Activated CD4-positive, alpha-beta T cell treated with anti-CD3 and anti-CD28 coated beads for 24 hours (primary cell): Measurements from ENCODE around the gene CYP4V2.
"Not testable (repeated sequence)": the region's sequence is repeated elsewhere in the genome, so short reads cannot be mapped to it uniquely, and the experiment has no call there.

Experiments used
- DNase-seq, 2 donors: peaks; one replicate each; pipeline ENCODE4 v3.0.0-alpha.2; 2020; ENCODE audit warnings: low read depth in 2 of 2

The CYP4V2 gene

DNA sequence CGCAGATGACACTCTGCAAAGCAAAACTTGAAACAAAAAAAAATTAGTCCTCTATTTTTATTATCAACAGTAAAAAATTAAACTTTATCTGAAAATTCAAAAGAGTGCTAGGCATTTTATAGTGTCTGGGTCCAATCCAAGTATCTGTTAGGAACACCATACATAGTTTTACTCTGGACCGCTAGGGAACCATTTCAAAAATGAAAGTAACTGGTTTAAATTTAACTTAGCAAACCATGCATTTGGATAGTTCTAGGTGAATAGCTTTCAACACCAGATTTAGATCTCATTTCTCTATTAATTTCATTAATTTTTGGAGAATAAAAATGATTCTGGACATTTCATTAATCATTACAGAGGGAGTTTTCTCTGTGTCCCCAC, 37.1 kb downstream of the CYP4V2 start:
- no peak for DNase-seq

DNA sequence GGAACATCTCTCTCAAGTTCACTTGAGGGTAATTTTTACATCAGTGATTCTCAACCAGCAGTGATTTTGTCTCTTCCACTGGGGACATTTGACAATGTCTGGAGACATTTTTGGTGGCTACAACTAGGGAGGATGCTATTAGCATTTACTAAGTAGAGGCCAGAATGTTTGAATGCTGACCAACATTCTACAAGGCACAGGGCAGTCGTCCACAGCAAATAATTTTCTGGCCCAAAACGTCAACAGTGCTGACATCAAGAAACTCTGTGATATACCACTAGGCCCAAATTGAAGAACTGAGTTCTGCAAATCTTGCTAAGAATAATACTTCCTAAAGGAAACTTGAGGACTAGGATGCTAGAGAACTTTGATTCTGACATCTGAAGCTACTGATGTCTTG, 43.0 kb downstream of the CYP4V2 start:
- DNase-seq: no peak

DNA sequence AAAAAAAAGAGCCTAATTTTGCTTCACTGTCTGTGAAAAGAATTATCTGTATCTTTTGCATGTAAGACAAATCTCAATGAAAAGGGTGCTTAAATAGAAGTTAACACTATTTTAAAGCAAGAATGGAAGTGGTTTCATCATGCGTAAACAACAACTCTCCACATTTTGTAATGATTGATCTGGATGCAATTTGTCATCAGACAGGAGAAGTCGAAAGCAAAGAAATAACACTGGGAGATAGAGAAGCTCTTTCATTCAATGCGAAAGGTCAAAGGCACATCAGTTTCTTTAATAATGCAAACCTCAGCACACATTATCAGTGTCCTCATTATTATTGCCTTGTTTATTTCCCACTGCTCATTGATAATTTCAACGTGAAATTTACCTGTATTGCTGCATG, 44.8 kb downstream of the CYP4V2 start:
- DNase-seq: no peak

DNA sequence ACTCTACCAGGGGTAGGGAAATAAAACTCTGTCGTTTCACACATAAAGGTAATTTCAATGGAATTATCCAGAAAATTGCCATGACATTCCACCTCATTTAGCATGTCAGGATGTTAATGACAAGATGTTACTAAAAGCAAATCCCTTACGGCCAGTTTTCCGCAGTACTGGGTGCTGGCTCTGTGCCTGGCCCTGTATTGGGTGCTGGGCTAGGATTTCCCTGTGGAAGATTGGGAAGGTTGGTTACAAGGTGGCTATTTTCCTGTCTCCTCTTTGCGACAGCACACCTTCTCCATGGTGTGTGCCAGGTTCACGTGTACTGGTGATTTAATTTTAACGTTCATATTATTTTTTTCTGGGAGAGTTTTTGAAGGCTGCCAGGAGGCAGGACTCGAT, 49.1 kb downstream of the CYP4V2 start:
- no peak for DNase-seq

DNA sequence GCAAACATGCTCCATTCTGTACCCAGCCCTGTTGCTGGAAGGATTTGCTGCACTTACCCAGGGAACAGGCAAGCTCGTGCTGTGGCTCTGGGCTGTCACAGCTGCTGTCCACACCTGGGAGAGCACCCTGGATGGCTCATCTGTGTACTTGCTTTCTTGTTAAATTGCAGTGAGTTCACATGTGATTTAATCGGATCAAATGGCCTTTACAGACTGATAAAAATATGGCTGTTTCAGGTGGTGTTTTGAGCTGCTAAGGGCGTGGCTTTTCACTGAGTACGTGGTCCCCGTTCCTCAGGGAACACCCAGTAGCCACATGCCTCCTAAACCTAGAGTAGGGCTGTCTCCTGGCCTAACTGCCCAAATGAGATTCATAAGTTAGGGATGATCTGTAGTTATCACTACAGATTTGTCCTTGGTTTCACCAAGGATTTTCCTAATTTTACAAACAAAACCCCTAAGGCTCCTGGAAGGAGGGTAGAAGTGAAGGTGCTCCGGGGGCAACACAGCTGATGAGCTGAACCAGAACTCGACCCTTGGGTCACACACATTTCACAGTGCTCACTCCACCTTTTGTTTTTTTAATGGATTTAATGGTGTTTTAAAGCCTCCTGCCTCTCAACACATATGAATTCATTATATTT, 49.6 kb downstream of the CYP4V2 start:
- no peak for DNase-seq

DNA sequence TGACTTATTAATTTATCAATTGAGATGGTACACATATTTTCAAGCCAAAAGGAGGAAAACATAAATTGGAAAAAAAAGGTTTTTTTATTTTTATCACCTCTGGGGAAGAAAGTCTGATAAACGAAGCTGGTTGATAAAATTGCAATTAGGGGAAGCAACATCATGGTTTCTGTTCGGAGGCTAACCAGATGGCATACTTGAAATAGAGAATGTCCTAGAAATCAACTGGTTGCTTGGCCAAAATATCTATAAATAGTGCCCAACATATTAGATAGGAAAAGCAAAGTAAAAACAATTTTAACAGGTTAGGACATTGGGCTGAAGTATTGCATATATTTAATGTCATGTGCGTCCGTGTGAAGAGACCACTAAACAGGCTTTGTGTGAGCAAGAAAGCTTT, 50.2 kb downstream of the CYP4V2 start:
- no peak for DNase-seq

DNA sequence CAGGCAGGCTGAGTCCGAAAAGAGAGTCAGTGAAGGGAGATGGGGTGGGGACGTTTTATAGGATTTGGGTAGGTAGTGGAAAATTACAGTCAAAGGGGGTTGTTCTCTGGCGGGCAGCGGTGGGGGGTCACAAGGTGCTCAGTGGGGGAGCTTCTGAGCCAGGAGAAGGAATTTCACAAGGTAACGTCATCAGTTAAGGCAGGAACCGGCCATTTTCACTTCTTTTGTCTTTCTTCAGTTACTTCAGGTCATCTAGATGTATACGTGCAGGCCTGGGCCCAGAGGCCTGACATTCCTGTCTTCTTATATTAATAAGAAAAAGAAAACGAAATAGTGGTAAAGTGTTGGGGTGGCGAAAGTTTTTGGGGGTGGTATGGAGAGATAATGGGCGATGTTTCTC, 50.7 kb downstream of the CYP4V2 start:
- DNase-seq: not testable (repeated sequence)

DNA sequence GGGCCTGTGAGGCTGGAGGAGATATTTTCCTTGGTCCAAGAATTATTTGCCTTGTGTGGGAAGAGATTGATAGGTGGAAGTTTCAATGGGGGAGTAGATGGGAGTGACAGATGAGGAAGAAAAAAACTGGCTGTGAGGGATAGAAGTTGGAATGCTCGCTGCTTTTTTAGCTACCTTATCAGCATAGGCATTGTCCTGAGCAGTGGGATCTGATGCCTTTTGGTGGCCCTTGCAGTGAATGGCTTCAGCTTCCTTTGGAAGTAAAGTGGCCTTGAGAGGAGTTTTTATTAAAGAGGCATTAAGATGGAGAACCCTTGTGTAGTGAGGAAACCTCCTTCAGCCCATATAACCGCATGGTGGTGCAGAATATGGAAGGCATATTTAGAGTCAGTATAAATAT, 52.0 kb downstream of the CYP4V2 start:
- no peak for DNase-seq

DNA sequence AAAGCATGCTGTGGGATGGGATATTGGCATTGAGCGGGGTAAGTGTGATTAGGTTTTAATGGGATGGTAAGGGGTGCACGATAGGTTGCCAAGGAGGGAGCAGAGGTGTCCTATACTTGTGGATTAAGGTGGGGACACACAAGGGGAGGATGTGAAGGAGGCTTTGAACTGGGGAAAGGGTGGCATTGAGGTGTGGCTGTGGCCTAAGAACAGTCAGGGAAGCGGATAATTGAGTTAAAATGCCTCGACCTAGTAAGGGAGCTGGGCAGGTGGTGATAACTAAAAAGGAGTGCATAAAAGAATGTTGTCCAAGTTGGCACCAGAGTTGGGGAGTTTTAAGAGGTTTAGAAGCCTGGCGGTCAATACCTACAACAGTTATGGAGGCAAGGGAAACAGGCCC, 53.5 kb downstream of the CYP4V2 start:
- DNase-seq: no peak

DNA sequence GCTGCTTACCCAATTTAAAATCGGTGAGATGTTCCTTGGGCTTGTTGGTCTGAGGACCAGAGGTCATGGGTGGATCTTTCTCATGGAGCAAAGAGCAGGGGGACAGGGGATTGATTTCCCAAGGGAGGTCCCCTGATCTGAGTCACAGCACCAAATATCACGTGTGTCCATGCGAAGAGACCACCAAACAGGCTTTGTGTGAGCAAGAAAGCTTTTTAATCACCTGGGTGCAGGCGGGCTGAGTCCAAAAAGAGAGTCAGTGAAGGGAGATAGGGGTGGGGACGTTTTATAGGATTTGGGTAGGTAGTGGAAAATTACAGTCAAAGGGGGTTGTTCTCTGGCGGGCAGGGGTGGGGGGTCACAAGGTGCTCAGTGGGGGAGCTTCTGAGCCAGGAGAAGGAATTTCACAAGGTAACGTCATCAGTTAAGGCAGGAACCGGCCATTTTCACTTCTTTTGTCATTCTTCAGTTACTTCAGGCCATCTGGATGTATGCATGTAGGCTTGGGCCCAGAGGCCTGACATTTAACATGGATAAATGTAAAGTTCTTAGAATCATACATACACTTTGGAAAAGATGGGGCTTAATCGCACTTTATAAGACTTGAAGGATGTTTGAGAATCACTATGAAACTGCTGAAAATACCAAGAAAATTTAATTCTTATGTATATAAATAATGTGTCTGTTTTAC, 55.8 kb downstream of the CYP4V2 start:
- not testable (repeated sequence) for DNase-seq

DNA sequence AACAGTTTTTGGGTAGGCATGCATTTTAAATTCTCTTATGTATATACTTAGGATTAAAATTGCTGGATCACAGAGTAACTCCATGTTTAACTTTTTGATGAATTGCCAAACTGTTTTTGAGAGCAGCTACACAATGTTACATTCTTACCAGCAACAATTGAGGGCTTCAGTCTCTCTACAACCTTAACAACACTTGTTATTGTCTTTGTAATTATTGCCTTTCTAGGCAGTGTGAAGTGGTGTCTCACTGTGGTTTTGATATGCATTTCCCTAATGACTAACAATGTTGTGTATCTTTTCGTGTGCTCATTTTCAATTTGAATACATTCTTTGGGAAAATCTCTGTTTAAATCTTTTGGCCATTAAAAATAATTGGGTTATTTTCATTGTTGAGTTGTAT, 57.3 kb downstream of the CYP4V2 start:
- no peak for DNase-seq

DNA sequence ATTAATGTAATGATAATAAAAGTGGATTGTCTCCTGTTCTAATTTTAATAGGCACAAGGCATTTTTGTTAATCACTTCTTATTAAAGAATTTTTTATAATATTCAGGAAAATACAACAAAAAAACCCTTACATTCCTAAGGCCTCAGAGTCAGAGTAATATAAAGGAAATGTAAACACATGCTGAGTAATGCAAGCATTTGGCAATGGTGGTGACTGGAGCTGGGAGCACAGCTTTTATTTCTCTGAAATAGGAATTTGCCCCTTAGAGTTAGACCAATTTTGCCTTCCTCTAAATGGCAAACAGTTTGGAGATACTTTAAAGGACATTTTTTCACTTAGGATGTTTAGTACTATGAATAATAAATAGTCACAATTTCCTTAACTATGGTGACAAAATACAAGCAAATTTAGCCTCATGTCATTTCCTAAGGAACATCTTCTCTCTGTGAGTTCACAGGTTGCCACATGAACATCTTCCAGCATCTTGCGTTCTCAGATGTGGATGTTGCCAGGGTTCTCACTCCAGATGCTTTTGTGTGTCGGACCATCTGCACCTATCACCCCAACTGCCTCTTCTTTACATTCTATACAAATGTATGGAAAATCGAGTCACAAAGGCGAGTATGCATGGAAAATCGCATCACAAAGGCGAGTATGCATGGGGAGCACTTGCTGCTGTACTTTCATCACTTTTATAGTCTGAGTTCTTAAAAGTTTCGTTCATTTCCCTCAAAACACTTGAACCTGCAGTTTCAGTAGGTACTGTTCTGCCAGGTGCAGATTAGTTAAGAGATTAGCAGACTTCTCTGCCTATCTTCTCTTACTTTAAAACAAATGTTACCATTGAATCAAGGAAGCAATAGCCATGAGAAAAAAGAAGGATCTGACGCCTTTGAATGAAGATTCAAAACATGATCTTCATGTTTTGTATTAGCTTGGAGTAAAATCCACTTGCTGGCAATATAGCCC, 58.7 kb downstream of the CYP4V2 start:
- no peak for DNase-seq

DNA sequence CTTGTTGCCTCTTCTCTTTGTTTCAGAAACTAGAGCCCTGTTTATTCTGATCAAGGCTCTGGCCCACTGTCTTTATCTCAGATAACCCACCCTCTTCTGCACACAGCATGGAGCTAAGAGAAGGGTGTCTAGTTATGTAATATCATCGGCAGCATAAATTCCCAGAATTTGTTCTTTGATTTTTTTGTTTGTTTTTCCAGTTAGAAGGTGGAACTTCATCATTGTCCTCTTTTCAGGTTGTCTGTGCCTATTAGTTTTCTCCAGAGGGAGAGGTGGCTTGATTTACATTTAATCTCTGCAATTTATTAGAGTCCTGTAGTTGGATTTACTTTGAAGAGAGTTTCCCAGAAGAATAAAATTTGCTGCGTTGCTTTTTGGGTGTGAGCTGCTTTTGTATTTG, 59.4 kb downstream of the CYP4V2 start:
- DNase-seq: no peak

DNA sequence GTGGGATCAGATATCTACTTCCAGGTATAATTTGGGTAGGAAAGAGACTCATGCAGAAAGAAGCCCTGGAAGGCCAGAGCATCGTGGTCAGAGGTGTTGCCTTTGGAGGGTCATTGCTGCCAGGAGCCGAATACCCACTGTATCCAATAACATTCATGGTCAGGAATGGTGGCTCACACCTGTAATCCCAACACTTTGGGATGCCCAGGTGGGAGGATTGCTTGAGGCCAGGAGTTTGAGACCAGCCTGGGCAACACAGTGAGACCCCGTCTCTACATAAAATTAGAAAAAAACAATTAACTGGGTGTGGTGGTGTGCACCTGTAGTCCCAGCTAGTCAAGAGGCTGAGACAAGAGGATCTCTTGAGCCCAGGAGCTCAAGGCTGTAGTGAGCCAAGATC, 63.8 kb downstream of the CYP4V2 start:
- DNase-seq: no peak

DNA sequence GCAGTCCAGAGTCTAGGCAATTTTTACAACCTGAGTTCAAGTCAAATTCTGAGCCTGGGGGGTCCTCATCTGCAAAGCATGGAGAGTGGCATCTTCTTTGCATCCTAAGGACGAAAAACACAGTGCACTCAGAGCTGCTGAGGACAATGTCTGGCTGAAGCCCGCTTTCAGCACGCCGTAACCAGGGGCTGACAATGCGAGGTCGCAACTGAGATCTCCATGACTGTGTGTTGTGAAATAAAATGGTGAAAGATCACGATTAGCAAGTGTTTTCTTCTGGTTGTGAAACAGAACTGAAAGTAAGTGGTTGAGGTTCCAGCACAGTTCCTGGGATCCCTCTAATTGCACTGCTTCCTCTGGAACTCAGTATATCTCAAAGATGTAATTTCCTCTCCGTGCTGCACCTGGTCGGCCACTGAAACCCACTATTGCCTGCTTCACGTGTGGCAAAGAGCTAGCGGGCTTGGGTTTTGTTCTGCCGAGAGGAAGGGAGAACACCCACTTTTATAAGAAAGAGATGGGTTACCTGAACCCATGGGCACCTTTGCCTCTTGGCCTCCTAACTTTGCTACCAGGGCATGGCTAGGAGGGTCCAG, 66.9 kb downstream of the CYP4V2 start:
- DNase-seq: no peak

DNA sequence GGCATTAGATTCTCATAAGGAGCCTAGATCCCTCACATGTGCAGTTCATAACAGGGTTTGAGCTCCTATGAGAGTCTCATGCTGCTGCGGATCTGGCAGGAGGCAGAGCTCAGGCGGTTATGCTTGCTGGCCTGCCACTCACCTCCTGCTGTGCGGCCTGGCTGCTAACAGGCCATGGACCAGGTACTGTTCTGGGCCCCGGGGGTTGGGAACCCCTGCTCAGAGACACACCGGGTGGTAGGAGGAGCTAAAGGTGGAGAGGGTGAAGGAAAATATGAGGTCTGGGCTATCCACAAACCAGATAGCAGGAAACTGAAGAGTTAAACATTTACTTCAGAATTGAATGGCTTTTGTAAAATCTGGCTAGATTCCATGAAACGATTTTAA, 68.7 kb downstream of the CYP4V2 start:
- DNase-seq: no peak
